ENCODE measurements around the gene CACNB3.
A peak's percentile ranks its signal among the peaks of the same experiment; 100 is the strongest.

The CACNB3 gene

DNA sequence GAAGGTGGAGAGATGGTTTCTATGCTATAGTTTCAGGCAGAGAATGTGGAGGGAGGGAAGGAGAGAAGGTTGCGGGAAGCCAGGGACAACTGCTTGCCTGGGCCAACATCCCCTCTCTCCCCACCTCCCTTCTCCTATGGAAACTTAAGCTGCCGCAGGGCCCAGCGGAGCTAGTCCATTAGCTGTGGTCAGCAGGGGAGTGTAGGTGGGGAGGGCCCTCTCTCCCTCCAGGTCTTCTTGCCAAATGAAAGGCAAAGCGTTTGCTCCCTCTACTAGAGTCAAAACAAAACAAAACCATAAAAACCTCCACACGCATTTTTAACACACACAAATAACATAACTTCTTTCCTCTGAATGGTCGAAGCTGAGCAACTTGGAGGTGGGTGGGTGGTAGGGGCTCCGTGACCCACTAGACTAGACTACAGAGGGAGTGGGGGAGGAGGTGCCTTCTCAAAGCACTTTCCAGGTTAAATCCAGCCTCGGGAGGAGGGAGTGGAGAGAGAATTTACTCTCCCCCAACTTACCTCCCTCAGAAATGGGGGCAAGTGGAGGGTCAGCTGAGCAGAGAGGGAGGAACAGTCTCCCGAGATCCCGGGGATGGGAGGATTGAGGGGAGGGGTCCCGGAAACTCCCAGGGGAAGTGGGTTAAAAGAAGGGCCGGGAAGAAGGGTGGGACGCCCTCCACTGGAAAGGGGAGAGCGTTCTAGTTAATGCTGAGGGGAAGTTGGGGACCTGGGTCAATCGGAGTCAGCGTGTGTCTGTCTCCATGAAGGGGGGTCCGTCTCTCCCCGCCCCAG is 4.6 kb upstream of the CACNB3 start:
- Histone ChIP-seq H3K79me1 (ENCODE audit: low read length) (no peaks in the 10 kb centered on the region), H3K4me1 (ENCODE audit: control insufficient read depth, low read depth, low read length) (no peaks in the 10 kb centered on the region), H3K4me2 (ENCODE audit: low read length) (peak overlapping the region; percentile 85), H3K4ac (ENCODE audit: low read depth, low read length) (no peak overlapping the region), H4K8ac (ENCODE audit: low read depth, low read length) (no peak overlapping the region), H4K5ac (ENCODE audit: low read length) (no peak overlapping the region), H2AK5ac (ENCODE audit: low read length) (no peak overlapping the region), H3K56ac (ENCODE audit: low read length) (peak overlapping the region; percentile 99), H3K9ac (ENCODE audit: low read length) (peak overlapping the region; percentile 95), H2BK15ac (replicated peaks; ENCODE audit: low read depth) (no peak overlapping the region), H2BK5ac (ENCODE audit: low read length) (no peak overlapping the region), H3K27me3 (ENCODE audit: insufficient read depth, low read length, poor library complexity) (peaks cover 16% of the 10 kb centered on the region), H3K18ac (ENCODE audit: low read length) (no peak overlapping the region), H3K23ac (ENCODE audit: low read length) (peak overlapping the region; percentile 6), H3K36me3 (ENCODE audit: control insufficient read depth, insufficient read depth, low read length) (no peaks in the 10 kb centered on the region), H3K79me2 (ENCODE audit: control insufficient read depth, insufficient read depth, low read length) (no peaks in the 10 kb centered on the region), H2BK120ac (ENCODE audit: low read depth, low read length) (no peak overlapping the region), H3K27ac (ENCODE audit: low read depth, low read length) (no peak overlapping the region), H3K4me3 (ENCODE audit: low read length) (peak overlapping the region; percentile 67)
- no CpG with 5 or more reads among the region's 18 CpGs for WGBS (ENCODE audit: extremely low coverage, insufficient coverage, low lambda C conversion rate)
- DNase-seq, result peak; percentile 91

DNA sequence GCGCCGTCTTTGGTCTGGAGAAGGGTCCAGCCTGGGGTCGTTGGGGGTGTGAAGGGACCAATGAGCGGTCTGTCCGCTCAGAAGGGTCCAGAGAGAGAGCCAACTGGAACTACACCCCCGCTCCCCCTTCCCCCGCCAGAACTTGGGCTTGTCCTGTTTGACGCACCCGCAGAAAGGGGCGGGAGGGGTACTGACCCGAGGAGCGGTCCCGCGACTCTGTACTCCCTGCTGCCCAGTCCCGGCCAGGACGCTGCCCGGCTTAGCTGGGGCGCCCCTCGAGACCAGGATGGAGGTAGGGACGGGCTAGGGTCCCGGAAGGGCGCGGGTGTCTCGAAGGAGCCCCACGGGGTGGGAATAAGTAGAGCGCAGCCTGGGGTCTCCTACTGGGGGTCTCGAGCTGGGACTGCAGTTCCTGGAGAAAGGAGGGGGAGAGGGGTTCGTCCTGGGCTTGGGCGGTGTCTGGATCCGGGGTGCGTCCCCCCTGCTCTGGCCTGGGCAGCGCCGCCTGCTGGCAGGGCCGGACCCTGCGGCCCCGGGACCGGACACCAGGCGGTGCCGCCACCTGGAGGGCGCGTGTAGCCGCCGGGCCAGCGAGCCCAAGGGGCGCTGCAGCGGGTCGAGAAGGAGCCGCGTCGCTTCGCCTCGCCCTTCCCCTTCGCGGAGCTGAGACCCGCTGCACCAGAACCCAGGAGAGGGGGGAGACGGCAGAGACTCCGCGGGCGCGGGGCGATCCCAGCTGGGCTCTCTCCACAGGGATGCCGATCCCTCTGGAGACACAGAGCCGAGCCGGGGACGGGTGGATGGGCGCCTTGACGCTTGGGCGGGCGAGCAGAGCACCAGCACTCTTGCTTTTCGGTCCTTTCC is 3.8 kb upstream of the CACNB3 start:
- peak overlapping the region; percentile 90 for H3K4me3 ChIP-seq (ENCODE audit: low read length)
- no peaks in the 10 kb centered on the region for H3K36me3 ChIP-seq (ENCODE audit: control insufficient read depth, insufficient read depth, low read length)
- peak overlapping the region; percentile 99 for H3K56ac ChIP-seq (ENCODE audit: low read length)
- peak overlapping the region; percentile 76 for H3K23ac ChIP-seq (ENCODE audit: low read length)
- peaks cover 16% of the 10 kb centered on the region for H3K27me3 ChIP-seq (ENCODE audit: insufficient read depth, low read length, poor library complexity)
- H2BK15ac ChIP-seq (replicated peaks; ENCODE audit: low read depth), result no peak overlapping the region
- no peaks in the 10 kb centered on the region for H3K79me2 ChIP-seq (ENCODE audit: control insufficient read depth, insufficient read depth, low read length)
- H2BK5ac ChIP-seq (ENCODE audit: low read length), result no peak overlapping the region
- no CpG with 5 or more reads among the region's 70 CpGs for WGBS (ENCODE audit: extremely low coverage, insufficient coverage, low lambda C conversion rate)
- H4K8ac ChIP-seq (ENCODE audit: low read depth, low read length), result no peak overlapping the region
- H4K5ac ChIP-seq (ENCODE audit: low read length), result no peak overlapping the region
- no peak overlapping the region for H3K4ac ChIP-seq (ENCODE audit: low read depth, low read length)
- no peaks in the 10 kb centered on the region for H3K79me1 ChIP-seq (ENCODE audit: low read length)
- peak; percentile 64 for DNase-seq
- no peak overlapping the region for H2BK120ac ChIP-seq (ENCODE audit: low read depth, low read length)
- H3K9ac ChIP-seq (ENCODE audit: low read length), result peak overlapping the region; percentile 95
- no peak overlapping the region for H2AK5ac ChIP-seq (ENCODE audit: low read length)
- H3K4me2 ChIP-seq (ENCODE audit: low read length), result peak overlapping the region; percentile 97
- H3K27ac ChIP-seq (ENCODE audit: low read depth, low read length), result no peak overlapping the region
- peak overlapping the region; percentile 13 for H3K18ac ChIP-seq (ENCODE audit: low read length)
- peaks cover 5% of the 10 kb centered on the region for H3K4me1 ChIP-seq (ENCODE audit: control insufficient read depth, low read depth, low read length)

GRCh38 chr12:48815126-48816110 is 2.9 kb upstream of the CACNB3 start:
- Histone ChIP-seq H3K79me2 (ENCODE audit: control insufficient read depth, insufficient read depth, low read length) (no peaks in the 10 kb centered on the region), H3K27ac (ENCODE audit: low read depth, low read length) (no peak overlapping the region), H3K4me3 (ENCODE audit: low read length) (peak overlapping the region; percentile 90), H3K9ac (ENCODE audit: low read length) (peak overlapping the region; percentile 95), H2AK5ac (ENCODE audit: low read length) (no peak overlapping the region), H3K23ac (ENCODE audit: low read length) (peak overlapping the region; percentile 76), H3K56ac (ENCODE audit: low read length) (peak overlapping the region; percentile 99), H4K5ac (ENCODE audit: low read length) (no peak overlapping the region), H3K4ac (ENCODE audit: low read depth, low read length) (no peak overlapping the region), H3K27me3 (ENCODE audit: insufficient read depth, low read length, poor library complexity) (peaks cover 16% of the 10 kb centered on the region), H4K8ac (ENCODE audit: low read depth, low read length) (no peak overlapping the region), H2BK120ac (ENCODE audit: low read depth, low read length) (no peak overlapping the region), H3K79me1 (ENCODE audit: low read length) (no peaks in the 10 kb centered on the region), H3K4me2 (ENCODE audit: low read length) (peak overlapping the region; percentile 97), H3K36me3 (ENCODE audit: control insufficient read depth, insufficient read depth, low read length) (no peaks in the 10 kb centered on the region), H3K4me1 (ENCODE audit: control insufficient read depth, low read depth, low read length) (peaks cover 5% of the 10 kb centered on the region), H2BK15ac (replicated peaks; ENCODE audit: low read depth) (no peak overlapping the region), H3K18ac (ENCODE audit: low read length) (peak overlapping the region; percentile 12), H2BK5ac (ENCODE audit: low read length) (peak overlapping the region; percentile 82)
- DNase-seq, result peak; percentile 91
- WGBS (ENCODE audit: extremely low coverage, insufficient coverage, low lambda C conversion rate), result no CpG with 5 or more reads among the region's 54 CpGs

DNA sequence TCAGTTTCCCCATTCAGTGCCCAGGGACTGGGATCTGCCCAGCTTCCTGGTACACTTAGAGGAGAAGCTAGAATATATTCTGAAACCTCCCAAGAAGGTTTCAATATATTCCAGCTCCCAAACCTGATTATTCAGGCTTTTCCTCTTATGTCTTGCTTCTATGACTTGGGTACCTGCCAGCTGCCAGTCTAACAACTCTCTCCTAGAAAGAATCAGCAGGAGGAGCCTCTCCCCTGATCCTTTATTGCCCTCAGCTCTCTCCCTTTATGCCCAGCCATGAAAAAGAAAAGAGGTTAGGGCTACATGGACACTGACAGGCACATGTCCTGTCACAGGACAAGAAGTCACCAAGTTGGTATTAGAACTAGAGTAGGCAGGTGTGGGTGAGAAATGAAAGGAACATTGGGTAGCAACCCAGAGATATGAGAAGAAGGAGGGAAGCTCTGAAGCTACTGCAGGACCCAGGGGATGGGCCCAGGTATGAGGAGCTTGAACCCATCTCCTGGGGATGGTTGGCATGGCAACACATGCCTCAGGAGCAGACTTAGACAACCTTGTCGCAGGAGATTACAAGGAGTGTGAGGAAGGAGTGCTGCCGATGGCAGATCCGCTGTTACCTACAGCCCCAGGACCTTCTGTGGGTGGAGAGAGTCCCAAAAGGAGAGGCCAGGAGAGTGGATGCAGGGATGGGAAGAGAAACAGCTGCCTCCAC is 2.0 kb upstream of the CACNB3 start:
- no peak overlapping the region for H3K4ac ChIP-seq (ENCODE audit: low read depth, low read length)
- no peak overlapping the region for H3K4me2 ChIP-seq (ENCODE audit: low read length)
- H3K23ac ChIP-seq (ENCODE audit: low read length), result no peak overlapping the region
- peaks cover 16% of the 10 kb centered on the region for H3K27me3 ChIP-seq (ENCODE audit: insufficient read depth, low read length, poor library complexity)
- H2BK15ac ChIP-seq (replicated peaks; ENCODE audit: low read depth), result no peak overlapping the region
- H3K4me1 ChIP-seq (ENCODE audit: control insufficient read depth, low read depth, low read length), result peaks cover 5% of the 10 kb centered on the region
- H3K27ac ChIP-seq (ENCODE audit: low read depth, low read length), result no peak overlapping the region
- no peak overlapping the region for H3K4me3 ChIP-seq (ENCODE audit: low read length)
- H2AK5ac ChIP-seq (ENCODE audit: low read length), result no peak overlapping the region
- no peaks in the 10 kb centered on the region for H3K79me1 ChIP-seq (ENCODE audit: low read length)
- WGBS (ENCODE audit: extremely low coverage, insufficient coverage, low lambda C conversion rate), result no CpG with 5 or more reads among the region's 3 CpGs
- no peak overlapping the region for H3K18ac ChIP-seq (ENCODE audit: low read length)
- no peak overlapping the region for H3K9ac ChIP-seq (ENCODE audit: low read length)
- H2BK120ac ChIP-seq (ENCODE audit: low read depth, low read length), result no peak overlapping the region
- H3K56ac ChIP-seq (ENCODE audit: low read length), result no peak overlapping the region
- H4K5ac ChIP-seq (ENCODE audit: low read length), result no peak overlapping the region
- H3K36me3 ChIP-seq (ENCODE audit: control insufficient read depth, insufficient read depth, low read length), result no peaks in the 10 kb centered on the region
- DNase-seq, result no peak
- no peaks in the 10 kb centered on the region for H3K79me2 ChIP-seq (ENCODE audit: control insufficient read depth, insufficient read depth, low read length)
- H2BK5ac ChIP-seq (ENCODE audit: low read length), result no peak overlapping the region
- H4K8ac ChIP-seq (ENCODE audit: low read depth, low read length), result no peak overlapping the region
